ENCODE measurements around the gene YTHDF1.
"Not testable (repeated sequence)": the region's sequence is repeated elsewhere in the genome, so short reads cannot be mapped to it uniquely, and the experiment has no call there.

The YTHDF1 gene

DNA sequence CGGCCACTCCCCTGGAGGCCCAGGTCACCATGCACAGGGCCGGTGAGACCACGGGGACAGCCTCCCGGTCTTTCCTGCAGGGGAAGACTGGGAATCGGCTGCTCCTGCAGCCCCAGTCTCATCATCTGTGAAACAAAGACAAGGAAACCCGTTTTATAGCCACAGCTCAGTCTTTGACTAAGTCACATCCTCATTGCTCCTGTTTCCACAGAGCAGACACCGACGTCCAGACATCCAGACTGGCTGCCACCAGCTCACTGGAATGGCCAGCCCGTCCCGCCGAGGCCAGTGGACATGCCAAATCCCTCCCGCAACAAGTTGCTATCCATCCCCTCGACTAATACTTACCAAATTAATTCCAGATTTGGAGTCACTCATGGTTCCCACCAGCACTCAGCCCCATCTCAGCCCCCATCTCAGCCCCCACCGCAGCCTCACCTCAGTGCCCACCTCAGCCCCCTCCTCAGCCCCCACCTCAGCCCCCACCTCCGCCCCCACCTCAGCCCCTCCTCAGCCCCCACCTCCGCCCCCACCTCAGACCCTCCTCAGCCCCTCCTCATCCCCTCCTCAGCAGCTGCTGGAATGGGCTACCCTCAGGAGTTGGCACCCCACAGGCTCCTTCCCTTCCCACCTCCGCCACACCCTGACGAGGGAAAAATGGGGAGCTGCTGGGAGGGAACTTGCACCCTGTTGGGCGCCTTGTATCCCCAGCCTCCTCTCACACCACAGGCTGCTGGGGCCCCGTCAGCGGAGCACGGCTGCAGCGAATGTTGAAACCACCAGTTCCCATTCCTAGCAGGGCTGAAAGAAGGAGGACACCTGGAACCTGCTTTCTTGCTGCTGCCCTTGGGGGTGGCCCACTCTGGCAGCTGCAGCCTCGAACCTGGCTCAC, 48.7 kb downstream of the YTHDF1 start:
- no peak for DNase-seq

DNA sequence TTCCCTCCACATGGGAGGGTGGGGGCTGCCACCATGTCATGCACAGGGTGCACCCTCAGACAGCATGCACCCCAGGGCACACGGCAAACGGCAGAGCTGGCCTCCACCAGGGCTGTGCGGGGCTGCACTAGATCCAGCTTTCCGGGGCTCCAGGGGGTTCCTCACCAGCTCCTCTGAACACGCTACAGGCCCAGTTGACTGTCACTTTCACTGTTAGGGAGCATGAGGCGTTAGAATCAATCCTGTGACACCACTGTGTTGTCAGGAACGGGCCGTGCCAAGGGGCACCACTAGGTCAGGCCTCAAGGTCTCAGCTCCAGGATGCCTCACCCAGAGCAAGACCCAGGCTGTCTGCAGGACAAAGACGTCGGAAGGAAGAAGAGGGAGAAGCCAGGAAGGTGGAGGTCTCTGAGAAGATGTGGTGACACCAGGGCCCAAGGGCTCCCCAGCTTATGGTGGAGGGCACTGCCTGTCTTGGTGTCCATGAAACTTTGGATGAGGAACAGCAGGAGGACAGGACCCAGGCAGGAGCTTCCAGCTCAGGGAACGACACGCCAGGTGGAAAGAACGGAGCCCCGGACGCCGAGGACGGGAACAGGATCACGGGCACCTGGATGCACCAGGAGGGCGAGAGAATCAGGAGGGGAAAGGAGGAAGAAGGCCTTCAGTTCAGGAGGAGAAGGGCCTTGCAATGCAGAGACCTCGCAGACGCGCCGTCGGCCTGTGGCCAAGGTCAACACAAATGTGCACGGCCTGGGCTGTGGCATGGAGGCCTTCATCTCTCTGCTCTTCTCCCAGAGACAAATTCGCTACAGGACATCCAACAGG, 49.5 kb downstream of the YTHDF1 start:
- no peak for DNase-seq

DNA sequence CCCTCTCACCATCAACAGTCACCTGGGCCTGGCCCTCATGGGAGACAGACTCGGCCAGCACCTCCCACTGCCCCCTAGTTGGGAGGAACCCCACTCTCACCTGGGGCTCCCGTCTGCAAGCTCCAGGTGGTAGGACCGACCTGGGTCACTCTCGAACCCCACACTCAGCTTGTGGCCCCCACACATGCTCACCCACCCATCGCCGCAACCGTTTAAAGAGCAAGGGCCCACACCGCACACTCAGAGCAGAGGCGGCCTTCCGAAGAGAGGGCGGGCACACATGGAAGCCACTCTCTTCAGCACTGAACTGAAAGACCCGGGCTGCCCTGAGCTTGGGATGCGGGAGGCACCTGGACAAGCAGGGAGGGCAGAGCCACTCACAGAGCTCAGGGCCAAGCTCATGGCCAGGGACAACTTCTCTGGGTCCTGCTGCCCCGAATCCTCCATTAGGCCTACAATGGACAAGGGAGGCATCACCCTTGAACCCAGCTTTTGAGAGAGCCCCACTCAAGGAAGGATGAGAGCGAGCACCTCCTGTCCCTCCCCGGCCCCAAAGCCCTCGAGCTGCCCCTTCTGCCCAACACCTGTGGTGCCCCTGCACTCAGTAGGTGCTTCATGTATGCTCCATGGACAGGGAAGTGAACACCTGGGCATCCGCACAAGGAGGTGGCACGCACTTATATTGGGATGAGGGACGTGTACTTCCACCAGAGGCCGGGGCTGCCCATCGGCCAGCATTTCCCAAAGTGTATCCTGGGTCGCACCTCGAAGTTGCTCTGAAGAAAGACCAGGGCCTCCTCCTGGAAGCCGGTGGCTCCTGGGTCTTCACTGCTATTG, 50.4 kb downstream of the YTHDF1 start:
- no peak for DNase-seq

DNA sequence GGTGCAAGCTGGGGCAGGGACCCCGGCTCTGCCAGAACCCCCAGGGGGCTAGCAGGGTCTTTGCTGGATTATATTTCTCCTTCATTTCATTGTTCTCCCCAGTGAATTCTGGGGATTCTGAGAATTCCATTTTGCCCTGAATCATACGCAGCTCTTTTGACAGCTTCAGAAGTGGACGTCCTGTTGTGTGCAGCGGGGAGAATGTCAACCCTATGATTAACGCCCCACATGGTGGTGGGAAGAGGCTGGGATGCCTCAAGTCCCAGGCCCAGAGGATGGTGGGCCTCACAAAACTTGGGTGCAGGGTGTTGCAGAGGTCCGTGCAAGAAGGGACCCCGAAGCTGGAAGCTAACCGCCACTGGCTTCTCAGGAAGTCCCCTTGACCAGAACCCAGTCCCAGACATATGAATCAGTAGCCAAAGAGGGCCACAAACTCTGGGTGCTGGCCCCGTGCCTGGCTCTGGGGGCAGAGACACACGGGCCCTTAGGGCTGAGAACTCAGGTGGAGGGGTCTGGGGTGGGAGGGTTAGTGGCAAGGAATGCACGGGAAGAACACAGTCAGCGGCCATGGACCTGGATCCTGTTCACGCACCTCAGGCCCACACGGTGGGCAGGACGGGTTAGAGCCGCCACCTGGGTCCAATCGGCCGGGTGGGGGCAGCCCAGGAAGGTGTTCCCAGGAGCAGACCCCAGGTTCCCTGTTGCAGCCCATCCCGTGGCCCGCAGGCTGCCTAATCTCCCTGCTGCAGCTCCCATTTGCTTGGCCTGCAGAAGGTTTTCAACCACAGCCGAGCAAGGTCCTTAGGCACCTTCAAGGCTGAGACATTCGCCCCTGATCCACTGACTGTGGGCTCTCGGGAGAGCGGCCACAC, 51.2 kb downstream of the YTHDF1 start:
- no peak for DNase-seq

DNA sequence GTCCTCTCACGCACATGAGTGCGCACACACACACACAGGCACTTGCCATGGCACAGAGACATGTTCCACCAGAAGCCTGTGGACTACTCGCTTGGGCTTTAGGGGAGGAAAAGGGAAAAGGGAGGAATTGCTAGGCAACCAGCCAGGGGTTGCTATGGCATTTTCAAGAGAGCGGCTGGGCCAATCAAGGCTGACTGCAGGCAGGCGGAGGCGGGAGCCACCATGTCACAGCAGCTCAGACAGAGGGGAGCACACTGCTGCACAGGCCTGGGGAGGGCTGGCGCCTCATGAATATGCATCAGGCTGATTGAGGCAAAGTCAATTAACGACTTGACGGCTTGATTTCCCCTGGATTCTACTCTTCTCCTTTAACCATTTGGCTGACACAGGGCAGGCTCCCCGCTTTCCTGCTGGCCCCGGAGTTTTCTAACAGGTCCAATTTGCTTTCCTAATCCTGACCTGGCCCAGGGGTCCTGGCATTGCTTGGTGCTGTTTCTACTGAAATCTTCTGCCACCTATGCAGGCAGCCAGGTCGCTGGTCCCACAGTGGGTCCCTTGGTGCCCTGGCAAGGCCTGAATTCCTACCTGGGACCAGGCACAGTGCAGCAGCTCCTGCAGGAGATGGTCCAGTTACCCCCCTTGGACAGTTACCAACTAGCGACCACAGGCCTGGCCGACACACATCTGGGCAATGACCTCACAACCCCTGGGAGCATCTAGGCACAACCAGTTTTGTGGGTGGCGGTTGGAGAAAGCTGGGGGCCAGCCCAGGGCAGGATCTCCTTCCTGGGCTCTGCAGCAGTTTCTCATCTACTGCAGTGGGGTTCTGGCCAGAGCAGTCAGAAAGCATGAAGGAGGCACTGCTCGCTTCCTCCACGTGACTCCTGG, 52.1 kb downstream of the YTHDF1 start:
- DNase-seq: no peak

DNA sequence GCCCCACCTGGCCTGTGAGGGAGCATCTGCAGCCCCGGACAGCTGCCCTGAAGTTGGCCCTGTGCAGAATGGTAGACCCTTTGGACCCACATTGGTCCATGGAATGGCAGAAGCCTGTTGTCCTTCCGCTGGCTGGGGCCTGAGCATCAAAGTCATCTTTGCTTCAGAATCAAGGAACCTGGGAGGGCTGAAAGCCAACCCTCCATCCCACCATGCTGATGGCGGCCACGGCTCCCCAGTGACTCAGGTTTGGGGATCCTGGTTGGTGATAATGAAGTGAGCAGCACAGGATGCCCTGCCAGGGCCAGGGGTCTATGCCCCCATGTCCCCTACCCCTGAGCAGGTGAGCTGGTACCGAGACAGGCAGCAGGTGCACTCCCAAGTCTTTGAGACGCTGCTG, 52.8 kb downstream of the YTHDF1 start:
- DNase-seq: no peak

DNA sequence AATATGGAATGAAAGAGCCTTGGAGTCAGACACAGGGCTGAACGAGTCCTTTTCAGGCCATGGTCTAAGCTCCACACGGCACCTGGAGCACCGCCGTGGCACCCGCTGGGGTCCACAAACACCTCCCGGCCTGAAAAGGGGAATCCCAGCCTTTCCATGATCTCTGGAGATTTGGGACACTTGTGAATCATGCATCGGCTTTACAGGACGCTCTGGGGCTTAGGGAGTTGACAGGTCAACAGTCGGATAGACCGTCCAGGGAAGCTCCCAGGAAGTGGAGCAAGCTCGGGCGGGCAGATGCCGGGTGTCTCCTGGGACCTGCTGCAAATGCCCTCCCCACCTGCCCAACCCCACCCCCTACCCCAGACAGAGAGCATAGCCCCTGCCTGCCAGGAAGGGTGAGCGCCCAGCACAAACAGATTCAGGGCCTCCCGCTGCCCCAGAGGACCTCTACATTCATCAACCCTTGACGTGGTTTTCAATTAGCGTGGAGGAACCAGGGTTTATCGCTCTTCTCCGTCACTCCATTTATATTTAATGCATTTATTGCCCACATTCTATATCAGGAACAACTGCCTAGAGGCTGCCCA, 53.6 kb downstream of the YTHDF1 start:
- no peak for DNase-seq

DNA sequence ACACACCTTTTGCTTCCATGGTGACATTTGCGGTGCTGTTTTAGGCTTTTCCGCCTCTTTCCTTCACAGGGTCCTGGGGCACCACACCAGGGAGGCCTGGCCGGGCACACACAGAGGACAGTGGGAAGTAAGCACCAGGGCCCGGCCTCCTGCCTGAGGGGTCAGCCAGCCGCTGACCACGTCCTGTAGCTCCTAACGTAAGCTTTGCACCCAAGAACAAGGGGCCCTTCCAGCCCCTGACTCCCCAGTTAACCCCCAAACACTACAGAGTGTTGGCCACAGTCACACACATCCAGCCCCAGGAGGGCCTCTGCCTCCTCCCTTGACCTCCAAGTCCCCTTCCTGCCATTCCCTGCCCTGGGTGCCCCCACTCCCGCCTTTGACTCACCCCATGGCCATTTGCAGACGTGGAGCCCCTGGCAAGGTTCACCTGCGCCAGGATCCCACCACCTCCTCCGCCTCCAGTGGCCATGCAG, 54.7 kb downstream of the YTHDF1 start:
- DNase-seq: no peak

DNA sequence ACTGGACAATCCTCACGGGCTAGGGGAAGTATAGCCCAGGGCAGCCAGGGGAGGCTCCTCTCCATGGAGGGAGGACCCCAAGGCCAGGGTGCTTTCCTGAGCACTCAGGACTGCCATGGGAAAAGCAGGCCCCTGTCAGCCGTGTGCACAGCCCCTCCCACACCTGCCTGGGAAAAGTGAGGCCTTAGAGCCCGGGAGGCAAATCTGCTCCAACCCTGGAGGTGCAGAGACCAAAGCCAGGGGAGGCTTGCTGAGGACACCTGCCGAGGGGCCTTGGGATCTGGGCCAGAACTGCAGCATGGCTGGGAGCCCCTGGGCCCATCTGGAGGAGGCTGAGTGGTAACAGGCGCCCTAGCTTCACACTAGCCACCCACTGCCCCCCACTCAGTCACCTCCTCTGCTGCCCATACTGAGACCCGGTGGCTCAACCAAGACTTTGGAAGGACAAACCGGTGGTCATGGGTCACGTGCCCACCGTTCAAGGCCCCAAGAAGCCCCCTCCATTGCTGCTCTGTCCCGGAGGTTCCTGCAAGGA, 55.2 kb downstream of the YTHDF1 start:
- no peak for DNase-seq

DNA sequence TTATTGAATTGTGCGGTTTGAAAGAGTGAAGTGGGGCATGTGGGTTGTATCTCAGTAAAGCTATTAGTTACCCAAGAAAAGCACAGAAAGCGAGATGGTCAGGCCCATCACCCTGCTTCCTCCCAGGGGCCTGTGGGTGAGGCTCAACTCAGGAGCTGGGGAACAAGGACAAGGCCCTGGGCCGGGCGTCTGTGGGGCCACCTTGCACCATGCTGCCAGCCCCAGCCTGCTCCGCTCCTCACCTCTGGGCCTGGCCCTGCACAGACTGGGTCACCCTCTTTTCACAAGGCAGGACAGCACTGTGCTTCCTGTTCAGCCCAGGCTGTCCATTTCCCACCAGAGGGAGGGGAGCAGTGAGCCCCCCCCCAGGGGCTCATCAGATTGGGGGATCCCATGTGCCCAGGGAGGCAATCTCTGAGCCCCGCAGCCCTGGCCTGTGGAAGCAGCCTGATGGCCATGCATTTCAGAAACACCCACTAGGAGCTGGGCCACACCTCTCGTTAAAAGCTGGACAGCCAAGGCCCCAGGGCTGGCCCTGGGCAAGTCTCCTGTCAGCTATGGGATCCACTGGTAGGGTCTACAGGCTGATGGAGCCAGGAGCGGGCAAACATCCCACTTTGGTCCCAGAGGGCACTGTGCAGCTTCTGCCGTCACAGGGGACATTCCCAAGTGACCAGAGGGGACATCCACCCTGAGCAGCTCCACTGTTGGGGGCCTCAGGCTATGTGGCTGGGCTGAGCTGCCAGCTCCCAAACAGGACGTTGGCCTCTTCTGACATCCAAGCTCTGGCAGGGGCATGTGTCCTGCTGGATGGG, 55.9 kb downstream of the YTHDF1 start:
- no peak for DNase-seq

DNA sequence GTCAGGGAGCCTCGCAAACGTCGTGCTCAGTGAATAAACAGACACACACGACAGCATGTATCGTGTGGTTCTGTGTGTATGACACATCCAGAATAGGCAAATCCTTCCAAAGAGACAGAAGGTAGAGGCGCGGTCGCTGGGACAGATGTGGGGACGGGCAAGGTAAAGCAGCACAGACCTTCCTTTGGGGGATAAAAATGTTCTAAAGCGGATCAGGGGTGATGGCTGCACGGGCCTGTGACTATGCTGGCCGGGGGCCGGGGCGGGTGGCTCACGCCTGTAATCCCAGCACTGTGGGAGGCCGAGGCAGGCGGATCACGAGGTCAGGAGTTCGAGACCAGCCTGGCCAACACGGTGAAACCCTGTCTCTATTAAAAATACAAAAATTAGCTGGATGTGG, 56.7 kb downstream of the YTHDF1 start:
- not testable (repeated sequence) for DNase-seq

DNA sequence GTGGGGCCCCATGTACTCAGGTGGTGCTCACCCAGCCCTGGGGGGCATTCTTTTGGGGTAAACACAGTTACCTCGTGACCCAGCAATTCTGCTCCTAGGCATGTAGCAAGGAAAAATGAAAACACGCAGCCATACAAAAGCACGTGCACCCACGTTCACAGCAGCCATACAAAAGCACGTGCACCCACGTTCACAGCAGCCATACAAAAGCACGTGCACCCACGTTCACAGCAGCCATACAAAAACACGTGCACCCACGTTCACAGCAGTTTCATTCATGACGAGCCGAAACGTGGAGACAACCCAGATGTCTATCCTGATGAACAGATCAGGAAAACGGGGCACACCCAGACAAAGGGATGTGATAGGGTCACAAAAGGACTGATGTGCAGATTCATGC, 57.1 kb downstream of the YTHDF1 start:
- DNase-seq: no peak

DNA sequence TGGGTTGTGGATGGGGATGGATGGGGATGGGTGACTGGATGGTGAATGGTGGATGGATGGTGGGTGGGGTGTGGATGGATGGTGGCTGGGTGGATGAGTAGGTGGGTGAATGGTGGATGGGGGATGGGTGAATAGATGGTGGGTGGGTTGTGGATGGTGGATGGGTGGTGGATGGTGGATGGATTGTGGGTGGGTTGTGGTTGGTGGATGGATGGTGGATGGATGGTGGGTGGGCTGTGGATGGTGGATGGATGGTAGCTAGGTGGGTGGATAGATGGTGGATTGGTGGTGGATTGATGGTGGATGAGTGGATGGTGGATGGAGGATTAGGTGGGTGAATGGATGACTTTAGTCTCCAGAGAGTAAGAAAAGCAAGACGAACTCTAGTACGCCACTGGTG, 57.6 kb downstream of the YTHDF1 start:
- no peak for DNase-seq

DNA sequence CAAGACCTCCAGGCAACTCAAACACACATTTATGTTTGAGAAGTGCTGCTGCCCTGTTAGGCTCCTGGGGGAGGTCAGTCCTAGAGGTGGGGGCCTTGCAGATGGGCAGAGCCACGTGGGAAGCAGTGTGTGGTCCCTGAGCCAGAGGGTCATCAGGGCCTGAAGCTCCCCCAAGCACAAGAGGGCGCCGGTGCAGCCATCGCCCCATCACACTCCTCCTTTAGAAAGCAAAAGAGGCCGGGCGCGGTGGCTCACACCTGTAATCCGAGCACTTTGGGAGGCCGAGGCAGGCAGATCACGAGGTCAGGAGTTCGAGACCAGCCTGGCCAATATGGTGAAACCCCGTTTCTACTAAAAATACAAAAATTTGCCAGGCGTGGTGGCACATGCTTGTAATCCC, 58.5 kb downstream of the YTHDF1 start:
- not testable (repeated sequence) for DNase-seq

DNA sequence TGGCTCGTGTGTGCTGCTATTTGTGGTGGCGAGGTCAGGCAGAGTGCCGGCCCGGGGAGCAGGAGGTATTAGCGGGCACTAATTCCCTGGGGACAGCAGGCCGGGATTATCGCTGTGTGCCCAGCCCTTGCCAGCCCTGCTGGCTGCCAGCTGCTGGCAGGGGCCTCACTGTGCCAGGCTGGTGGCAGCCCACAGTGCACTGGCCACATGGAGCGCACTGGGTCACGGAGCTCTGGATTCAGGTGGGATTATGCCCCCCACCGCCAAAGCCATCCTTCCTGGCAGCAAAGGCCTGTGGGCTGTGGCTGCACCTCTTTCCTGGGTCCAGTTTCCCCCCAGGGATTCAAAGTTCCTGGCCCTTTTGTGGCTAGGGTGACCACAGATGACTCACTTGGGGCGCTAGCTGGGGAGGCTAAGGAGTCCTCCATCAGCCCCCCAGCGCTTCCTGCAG, 59.7 kb downstream of the YTHDF1 start:
- no peak for DNase-seq

DNA sequence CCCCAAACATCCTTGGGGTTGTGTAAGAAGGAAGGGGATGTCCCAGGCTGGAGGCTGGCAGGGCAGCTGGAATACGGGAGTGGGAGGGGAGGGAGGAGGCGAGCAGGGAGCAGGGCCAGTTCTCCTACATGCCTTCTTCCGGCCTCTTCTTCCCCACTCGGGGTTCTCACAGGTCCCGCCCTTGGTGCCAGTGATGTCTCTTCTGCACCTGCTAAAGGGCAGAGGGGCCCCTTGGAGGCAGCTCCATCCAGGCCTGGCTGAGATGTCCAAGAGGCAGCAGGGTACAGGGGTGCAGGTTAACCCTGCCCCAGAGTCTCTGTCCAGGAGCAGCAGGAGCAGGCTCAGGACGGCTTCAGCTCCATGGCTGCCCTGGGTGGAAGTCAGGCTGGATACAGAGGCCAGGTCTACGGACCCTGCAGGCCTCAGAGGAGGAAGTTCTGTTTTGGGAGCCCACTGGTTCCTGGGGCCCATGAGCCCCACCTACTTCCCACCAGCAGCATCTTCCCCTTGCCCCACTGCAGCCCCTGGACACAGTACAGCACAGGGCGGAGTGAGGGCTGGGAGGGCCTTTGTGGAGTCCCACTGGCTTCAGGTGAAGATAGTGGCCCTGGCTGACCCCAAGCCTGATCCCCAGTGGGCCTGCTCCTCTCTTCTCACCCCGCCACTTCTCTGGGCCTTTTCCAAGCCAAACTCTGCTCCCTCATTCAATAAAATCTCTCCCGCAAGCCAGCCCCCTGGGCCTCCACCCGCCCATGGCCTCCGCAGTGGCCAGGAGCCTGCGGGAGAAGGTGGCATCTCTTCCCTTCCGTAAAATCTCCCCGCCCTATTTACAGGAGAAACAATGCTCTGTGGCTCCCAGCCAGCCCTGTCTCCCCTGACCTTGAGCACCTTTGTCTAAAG, 60.4 kb downstream of the YTHDF1 start:
- DNase-seq: no peak

DNA sequence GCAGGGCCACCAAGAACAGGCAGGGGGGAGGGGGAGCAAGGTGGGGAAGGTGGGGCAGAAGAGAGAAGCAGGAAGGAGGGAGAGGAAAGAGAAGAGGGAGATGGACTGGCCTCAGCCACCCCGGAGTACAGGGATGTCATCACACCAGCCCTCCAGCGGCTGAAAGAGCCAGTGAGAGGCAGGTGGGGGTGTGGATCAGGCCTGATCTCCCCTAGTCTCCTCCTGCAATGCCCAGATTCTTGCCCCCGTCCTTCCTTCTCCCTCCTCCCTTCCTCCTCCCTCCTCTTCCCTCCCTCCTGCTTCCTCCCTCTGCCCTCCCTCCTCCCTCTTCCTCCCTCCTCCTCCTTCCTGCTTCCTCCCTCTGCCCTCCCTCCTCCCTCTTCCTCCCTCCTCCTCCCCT, 61.5 kb downstream of the YTHDF1 start:
- DNase-seq: no peak
